Kidney (tissue), 14 donors: ENCODE measurements around the gene DEPP1. TPM values are rescaled to one million over a fixed set of nuclear protein-coding genes. Genes with fewer than 3 reads are reported as not detected.

Experiments
- DNase-seq, 5 donors: peaks; one replicate each; pipeline ENCODE4 v3.0.0-alpha.2; 2013 to 2020
- FAIRE-seq: peaks from 2 replicates; lab custom pipeline; 2012; peaks lifted over from hg19 to GRCh38; lab: Jason Lieb, UNC
- H3K27ac ChIP-seq, 2 donors: one replicate each; pipeline ENCODE4 v1.7.0; 2013; ENCODE audit warnings: low read depth in 2 of 2, low read length in 2 of 2, inconsistent platforms in 1 of 2
- H3K27me3 ChIP-seq: one replicate; pipeline ENCODE4 v1.7.1; 2013; ENCODE audit warnings: low read length, inconsistent platforms; ENCODE audit not compliant: control insufficient read depth, insufficient read depth
- H3K36me3 ChIP-seq, 3 donors: one replicate each; pipeline versions ENCODE4 v1.7.0 to v1.7.1; 2013; ENCODE audit warnings: low read length in 3 of 3, control low read depth in 1 of 3, inconsistent platforms in 1 of 3; ENCODE audit not compliant: insufficient read depth in 3 of 3, control insufficient read depth in 2 of 3
- H3K4me1 ChIP-seq, 3 donors: one replicate each; pipeline versions ENCODE4 v1.7.0 to v1.7.1; 2013; ENCODE audit warnings: low read length in 3 of 3, inconsistent platforms in 1 of 3, low read depth in 1 of 3; ENCODE audit not compliant: control insufficient read depth in 2 of 3, insufficient read depth in 2 of 3
- H3K4me3 ChIP-seq, 3 donors: one replicate each; pipeline versions ENCODE4 v1.7.0 to v1.8.1; 2013; ENCODE audit warnings: low read length in 3 of 3, control low read depth in 1 of 3, inconsistent platforms in 1 of 3
- H3K9ac ChIP-seq, 3 donors: one replicate each; pipeline versions ENCODE4 v1.7.0 to v1.7.1; 2013; ENCODE audit warnings: low read length in 3 of 3, control low read depth in 1 of 3, inconsistent platforms in 1 of 3
- H3K9me3 ChIP-seq, 3 donors: one replicate each; pipeline versions ENCODE4 v1.7.0 to v1.7.1; 2013; ENCODE audit warnings: low read length in 3 of 3, control low read depth in 1 of 3, inconsistent platforms in 1 of 3; ENCODE audit not compliant: control insufficient read depth in 2 of 3, insufficient read depth in 1 of 3
- intact Hi-C: fragments of 100-400 bp; cut with DNase I; formaldehyde crosslinking; loops from one replicate; pipeline ENCODE4 v1.11.1; 2022
- polyA plus RNA-seq: library from polyadenylated mRNA; stranded (reverse); fragments of 350-450 nt; fragmentation: Illumina TruSeq; extraction: RNeasy Lipid Tissue Mini Kit (QIAGEN cat#74804); gene quantifications from one replicate; pipeline ENCODE4 v1.2.3, GENCODE V29; 2014; ENCODE audit warnings: low read depth, low replicate concordance; ENCODE audit not compliant: insufficient read depth
- total RNA-seq: library from RNA; stranded (reverse); fragmentation: NEBNext Ultra II Directional; extraction: Animal tissue kit (Norgen Biotek cat#: 25700); gene quantifications from one replicate; pipeline ENCODE4 v1.2.1, GENCODE V29; 2021
- TF ChIP-seq, protein P1 (sequence below): IDR thresholded peaks from 3 replicates; pipeline ENCODE4 v1.5.1; 2012; ENCODE audit warnings: mild to moderate bottlenecking, moderate library complexity, borderline replicate concordance; ENCODE audit not compliant: insufficient read depth; ENCODE audit errors: extremely low read depth
- donor health status: control.
- donor health status: control.
- donor health status: control.
- donor health status: control.
- donor health status: control.
- donor health status: DM: yes; HTN: yes; CAD: no.
- donor health status: Normal renal cell carcinoma (clear cell type).

DEPP1 gene
- total and polyA plus RNA-seq, 2 donors from 2014 or later = 44.4 to 146 TPM

DNA sequence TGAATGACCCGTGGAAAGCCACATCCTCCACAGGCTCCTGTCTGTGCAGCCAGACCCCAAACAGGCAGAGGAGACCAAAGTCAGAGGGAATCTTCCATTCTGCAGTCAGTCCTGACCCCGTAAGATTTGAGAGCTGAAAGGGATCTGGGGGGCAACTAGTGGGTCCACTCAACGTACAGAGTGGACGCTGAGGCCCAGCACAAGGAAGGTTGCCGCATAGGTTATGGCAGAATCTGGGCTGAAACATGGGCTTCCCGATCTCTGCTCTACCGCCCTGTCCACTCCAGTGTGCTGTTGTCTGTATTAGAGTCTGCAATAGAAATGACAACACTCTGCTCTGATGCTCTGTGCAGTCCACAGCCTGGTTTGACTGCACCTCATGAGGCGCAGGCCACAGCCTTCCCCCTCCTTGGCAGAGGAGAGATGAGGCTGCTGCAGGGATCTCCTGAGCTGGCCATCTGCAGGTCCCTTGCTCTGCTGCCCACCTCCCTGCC is 14.2 kb upstream of the DEPP1 start:
- peak in 1 of 5 donors; percentile 2 for DNase-seq
- Histone ChIP-seq H3K9me3 (no peaks in the 10 kb centered on the region), H3K4me3 (no peak overlapping the region), H3K27ac (no peak overlapping the region), H3K36me3 (peaks cover 0 to 36% (median 26%) of the 10 kb centered on the region in 3 donors), H3K27me3 (no peaks in the 10 kb centered on the region), H3K4me1 (peaks cover 0 to 35% (median 26%) of the 10 kb centered on the region in 3 donors), H3K9ac (no peak overlapping the region)
- TF ChIP-seq, protein P1, sequence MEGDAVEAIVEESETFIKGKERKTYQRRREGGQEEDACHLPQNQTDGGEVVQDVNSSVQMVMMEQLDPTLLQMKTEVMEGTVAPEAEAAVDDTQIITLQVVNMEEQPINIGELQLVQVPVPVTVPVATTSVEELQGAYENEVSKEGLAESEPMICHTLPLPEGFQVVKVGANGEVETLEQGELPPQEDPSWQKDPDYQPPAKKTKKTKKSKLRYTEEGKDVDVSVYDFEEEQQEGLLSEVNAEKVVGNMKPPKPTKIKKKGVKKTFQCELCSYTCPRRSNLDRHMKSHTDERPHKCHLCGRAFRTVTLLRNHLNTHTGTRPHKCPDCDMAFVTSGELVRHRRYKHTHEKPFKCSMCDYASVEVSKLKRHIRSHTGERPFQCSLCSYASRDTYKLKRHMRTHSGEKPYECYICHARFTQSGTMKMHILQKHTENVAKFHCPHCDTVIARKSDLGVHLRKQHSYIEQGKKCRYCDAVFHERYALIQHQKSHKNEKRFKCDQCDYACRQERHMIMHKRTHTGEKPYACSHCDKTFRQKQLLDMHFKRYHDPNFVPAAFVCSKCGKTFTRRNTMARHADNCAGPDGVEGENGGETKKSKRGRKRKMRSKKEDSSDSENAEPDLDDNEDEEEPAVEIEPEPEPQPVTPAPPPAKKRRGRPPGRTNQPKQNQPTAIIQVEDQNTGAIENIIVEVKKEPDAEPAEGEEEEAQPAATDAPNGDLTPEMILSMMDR = no peak
- intact Hi-C loops = no loop called here
- no peak for FAIRE-seq

DNA sequence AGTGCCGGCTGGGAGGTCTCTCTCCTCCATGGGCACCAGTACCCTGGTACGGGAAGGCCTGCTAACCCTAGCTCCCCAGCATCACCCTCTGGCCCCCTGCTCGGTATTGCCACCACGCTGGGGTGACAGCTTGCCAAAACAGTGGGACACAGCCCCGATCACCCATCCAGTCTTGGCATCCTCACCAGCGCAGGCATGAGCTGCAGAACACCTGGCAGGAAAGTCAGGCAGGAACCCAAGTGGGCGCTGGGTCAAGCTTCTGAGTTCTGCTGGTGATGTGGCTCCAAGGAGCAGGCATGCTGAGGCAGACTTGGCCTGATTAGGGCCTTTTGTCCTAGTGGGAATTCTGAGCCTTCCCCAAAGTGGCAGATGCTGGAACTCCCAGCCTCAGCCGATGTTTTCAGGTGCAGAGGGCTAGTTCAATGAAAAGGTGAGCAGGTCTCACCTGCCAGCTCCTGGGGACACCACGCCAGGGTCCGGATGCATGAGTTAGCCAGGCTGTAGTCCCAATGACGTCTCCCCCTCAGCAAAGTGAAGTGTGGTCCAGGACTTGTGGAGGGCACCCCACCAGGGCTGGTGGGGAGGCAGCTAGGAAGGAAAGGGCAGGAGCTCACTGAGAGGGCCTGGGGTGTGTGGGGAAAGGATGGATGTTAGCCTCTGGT is 13.6 kb upstream of the DEPP1 start:
- peak in 2 of 5 donors; percentile 36 to 63 for DNase-seq
- intact Hi-C loops = no loop called here

DNA sequence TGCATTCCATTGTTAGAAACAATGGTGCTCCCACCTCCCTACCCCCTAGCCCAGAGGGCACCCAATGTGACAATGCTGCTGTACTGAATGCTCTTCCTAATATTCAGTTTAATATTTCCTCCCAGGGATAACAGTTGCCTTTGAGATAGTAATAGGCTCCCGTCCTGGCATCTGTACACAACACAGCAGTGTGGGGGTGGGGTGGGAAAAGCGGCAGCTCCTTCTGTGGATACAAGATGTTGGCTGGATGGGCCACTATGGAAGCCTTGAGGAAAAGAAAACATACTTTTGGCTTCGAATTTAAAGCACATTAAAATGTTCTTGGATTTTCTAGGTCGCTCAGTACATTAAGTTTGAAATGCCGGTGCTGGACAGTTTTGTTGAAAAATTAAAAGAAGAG is 13.0 kb upstream of the DEPP1 start:
- Histone ChIP-seq H3K36me3 (peaks cover 0 to 48% (median 26%) of the 10 kb centered on the region in 3 donors), H3K27me3 (no peaks in the 10 kb centered on the region), H3K4me3 (no peak overlapping the region), H3K4me1 (peaks cover 0 to 26% (median 17%) of the 10 kb centered on the region in 3 donors), H3K9ac (no peak overlapping the region), H3K9me3 (no peaks in the 10 kb centered on the region), H3K27ac (no peak overlapping the region)
- TF ChIP-seq, protein P1 = no peak
- intact Hi-C loops = no loop called here
- FAIRE-seq = no peak
- peak in 2 of 5 donors; percentile 46 to 65 for DNase-seq

More for the DNA sequence above, 13.6 kb upstream of the DEPP1 start:
- Histone ChIP-seq H3K9ac (no peak overlapping the region), H3K4me1 (peaks cover 0 to 32% (median 24%) of the 10 kb centered on the region in 3 donors), H3K9me3 (no peaks in the 10 kb centered on the region), H3K27me3 (no peaks in the 10 kb centered on the region), H3K27ac (no peak overlapping the region), H3K36me3 (peaks cover 0 to 41% (median 26%) of the 10 kb centered on the region in 3 donors), H3K4me3 (no peak overlapping the region)
- TF ChIP-seq, protein P1 = no peak
- FAIRE-seq = no peak
